GM23338 (cell line): ENCODE data around the gene DHRS3. TPM values are rescaled to one million over a fixed set of nuclear protein-coding genes. Genes with fewer than 3 reads are reported as not detected.

Experiments
- ATAC-seq: fragments of 200-7000 bp; cut with Tn5 transposase; 3 replicates; pipeline ENCODE4 v1.9.1; 2020
- DNase-seq: peaks from one replicate; pipeline ENCODE4 v3.0.0-alpha.2; 2015; ENCODE audit warnings: low spot score
- H2AFZ ChIP-seq: fragments of 200-600 bp; sonication (generic); 2 replicates; pipeline ENCODE4 v1.8.0; 2016; ENCODE audit warnings: antibody characterized with exemption, mild to moderate bottlenecking, moderate library complexity
- H3F3A ChIP-seq: fragments of 200-600 bp; sonication (generic); replicated peaks from 2 replicates; pipeline ENCODE4 v1.8.0; 2017; ENCODE audit warnings: antibody characterized with exemption, mixed run types, low read depth
- H3K27ac ChIP-seq: fragments of 200-600 bp; sonication (generic); 2 replicates; pipeline ENCODE4 v1.6.1; 2016; ENCODE audit warnings: low read depth
- H3K27me3 ChIP-seq: fragments of 200-600 bp; sonication (generic); 2 replicates; pipeline ENCODE4 v1.8.0; 2016; ENCODE audit warnings: mild to moderate bottlenecking, mixed run types, moderate library complexity; ENCODE audit not compliant: insufficient read depth
- H3K36me3 ChIP-seq: fragments of 200-600 bp; sonication (generic); 2 replicates; pipeline ENCODE4 v1.8.0; 2016; ENCODE audit warnings: mild to moderate bottlenecking; ENCODE audit not compliant: insufficient read depth
- H3K4me1 ChIP-seq: fragments of 200-600 bp; sonication (generic); 2 replicates; pipeline ENCODE4 v1.8.0; 2016; ENCODE audit warnings: mild to moderate bottlenecking, moderate library complexity; ENCODE audit not compliant: insufficient read depth
- H3K4me2 ChIP-seq: fragments of 200-600 bp; sonication (generic); 2 replicates; pipeline ENCODE4 v1.7.1; 2017; ENCODE audit warnings: mixed run types
- H3K4me3 ChIP-seq: fragments of 200-600 bp; sonication (generic); 2 replicates; pipeline ENCODE4 v1.6.1; 2016; ENCODE audit warnings: mixed run types
- H3K79me2 ChIP-seq: fragments of 200-600 bp; sonication (generic); replicated peaks from 2 replicates; pipeline ENCODE4 v1.8.0; 2017; ENCODE audit warnings: mild to moderate bottlenecking; ENCODE audit not compliant: insufficient read depth
- H3K9me2 ChIP-seq: fragments of 200-600 bp; sonication (generic); 2 replicates; pipeline ENCODE4 v1.8.0; 2017; ENCODE audit not compliant: insufficient read depth
- H4K20me1 ChIP-seq: fragments of 200-600 bp; sonication (generic); replicated peaks from 2 replicates; pipeline ENCODE4 v1.8.0; 2017; ENCODE audit warnings: mild to moderate bottlenecking; ENCODE audit not compliant: insufficient read depth
- H3K27ac Mint-ChIP-seq: 2 replicates; pipeline ENCODE4 v1.8.0; 2020; ENCODE audit warnings: inconsistent platforms, mild to moderate bottlenecking, moderate library complexity, mixed read lengths
- H3K27me3 Mint-ChIP-seq: 3 replicates; pipeline ENCODE4 v1.8.0; 2022; ENCODE audit warnings: low read depth, mild to moderate bottlenecking, moderate library complexity, mixed read lengths, inconsistent platforms; ENCODE audit not compliant: insufficient read depth, poor library complexity
- H3K36me3 Mint-ChIP-seq: 3 replicates; pipeline ENCODE4 v1.8.0; 2021; ENCODE audit warnings: low read depth, mild to moderate bottlenecking, inconsistent platforms, moderate library complexity, mixed read lengths
- H3K4me1 Mint-ChIP-seq: 3 replicates; pipeline ENCODE4 v1.8.0; 2020; ENCODE audit warnings: mild to moderate bottlenecking, inconsistent platforms, mixed read lengths
- H3K4me3 Mint-ChIP-seq: 3 replicates; pipeline ENCODE4 v1.8.0; 2021; ENCODE audit warnings: moderate library complexity, mild to moderate bottlenecking, inconsistent platforms, mixed read lengths
- H3K9me3 Mint-ChIP-seq: 3 replicates; pipeline ENCODE4 v1.8.0; 2020; ENCODE audit warnings: moderate library complexity, mild to moderate bottlenecking, inconsistent platforms, mixed read lengths
- CREB1 ChIP-seq: fragments of 250-450 bp; sonication (Bioruptor Pico); IDR thresholded peaks from 2 replicates; pipeline ENCODE4 v1.5.0; 2020; ENCODE audit warnings: low read depth, mild to moderate bottlenecking, moderate library complexity
- ETS1 ChIP-seq: IDR thresholded peaks from 2 replicates; pipeline ENCODE4 v1.6.1; 2016; ENCODE audit warnings: antibody characterized with exemption
- EZH2 ChIP-seq: fragments of 200-600 bp; sonication (generic); IDR thresholded peaks from one replicate; pipeline ENCODE4 v1.8.0; 2017; ENCODE audit warnings: antibody characterized with exemption, mild to moderate bottlenecking, low read depth; ENCODE audit not compliant: unreplicated experiment
- POLR2AphosphoS5 ChIP-seq: IDR thresholded peaks from 2 replicates; pipeline ENCODE4 v1.6.1; 2016; ENCODE audit warnings: antibody characterized with exemption, low read depth
- REST ChIP-seq: IDR thresholded peaks from one replicate; pipeline ENCODE4 v1.6.1; 2018; ENCODE audit warnings: antibody characterized with exemption; ENCODE audit not compliant: unreplicated experiment
- STAT1 ChIP-seq: IDR thresholded peaks from one replicate; pipeline ENCODE4 v1.6.1; 2016; ENCODE audit warnings: antibody characterized with exemption; ENCODE audit not compliant: unreplicated experiment
- ZNF331 ChIP-seq: fragments of 250-450 bp; sonication (Bioruptor Pico); IDR thresholded peaks from 2 replicates; pipeline ENCODE4 v1.5.0; 2020; ENCODE audit warnings: low read depth, mild to moderate bottlenecking, moderate library complexity
- polyA plus RNA-seq: library from polyadenylated mRNA; unstranded; fragments of >200 nt; fragmentation: Nextera tagmentation; extraction: Ambion mirVana; gene quantifications from 2 replicates; pipeline ENCODE4 v1.2.1, GENCODE V29; 2016
- total RNA-seq: library from RNA; depleted of rRNA; stranded (reverse); fragments of >200 nt; shearing (Covaris generic); gene quantifications from 2 replicates; pipeline ENCODE4 v1.2.3, GENCODE V29; 2014

The DHRS3 gene
- total and polyA plus RNA-seq, 2 experiments from 2014 or later: 21.0 to 26.0 TPM

- Histone ChIP-seq H3F3A (peaks cover 18% of the 10 kb centered on the region), H3K27me3 (no peaks in the 10 kb centered on the region), H3K4me3 (no peak overlapping the region), H3K36me3 (0 out of 2 replicates have a peak, but pooled peaks cover 3% of the 10 kb centered on the region), H3K27ac (no peak overlapping the region), H3K79me2 (peaks cover 75% of the 10 kb centered on the region), H2AFZ (no peak overlapping the region), H3K9me2 (no peaks in the 10 kb centered on the region), H3K4me2 (no peak overlapping the region), H4K20me1 (no peaks in the 10 kb centered on the region; the same call in 1 of the 2 replicates), H3K4me1 (peaks cover 21% of the 10 kb centered on the region)
- no peak for TF ChIP-seq REST
- TF ChIP-seq ETS1: no peak
- TF ChIP-seq POLR2AphosphoS5: no peak
- TF ChIP-seq ZNF331: no peak
- no peak for TF ChIP-seq CREB1 (CRISPR knock-in tag)
- no peak for TF ChIP-seq EZH2
- Mint-ChIP-seq H3K4me1 (peaks cover 45% of the 10 kb centered on the region), H3K36me3 (peaks cover 32% of the 10 kb centered on the region), H3K4me3 (no peak overlapping the region), H3K27me3 (peaks cover 24% of the 10 kb centered on the region), H3K27ac (no peak overlapping the region), H3K9me3 (peaks cover 3% of the 10 kb centered on the region; the same call in 1 of the 3 replicates)
- DNase-seq (no peak), ATAC-seq (no peak)
Measured at GRCh38 chr1:12613180-12613579, 4.8 kb downstream of the DHRS3 start.

GRCh38 chr1:12610941-12611340 lies 7.1 kb downstream of the DHRS3 start:
- Histone ChIP-seq H3K4me2 (no peak overlapping the region), H3K36me3 (0 out of 2 replicates have a peak, but pooled peaks cover 3% of the 10 kb centered on the region), H3K27me3 (no peaks in the 10 kb centered on the region), H3K27ac (no peak overlapping the region), H3K4me1 (peaks cover 21% of the 10 kb centered on the region), H3K4me3 (no peak overlapping the region), H3K9me2 (no peaks in the 10 kb centered on the region), H3K79me2 (peaks cover 79% of the 10 kb centered on the region), H2AFZ (no peak overlapping the region), H3F3A (0 out of 2 replicates have a peak, but pooled peaks cover 4% of the 10 kb centered on the region), H4K20me1 (no peaks in the 10 kb centered on the region; the same call in 1 of the 2 replicates)
- DNase-seq: no peak
- Mint-ChIP-seq H3K9me3 (no peaks in the 10 kb centered on the region), H3K36me3 (peaks cover 50% of the 10 kb centered on the region), H3K27ac (no peak overlapping the region), H3K27me3 (peaks cover 11% of the 10 kb centered on the region), H3K4me1 (peaks cover 43% of the 10 kb centered on the region), H3K4me3 (no peak overlapping the region)
- ATAC-seq: no peak
- no peak for TF ChIP-seq ZNF331
- no peak for TF ChIP-seq STAT1
